Bronchial epithelial cell (primary cell): ENCODE data around the gene BLVRB. TPM values are rescaled to one million over a fixed set of nuclear protein-coding genes. Genes with fewer than 3 reads are reported as not detected.
"Not testable (repeated sequence)": the region's sequence is repeated elsewhere in the genome, so short reads cannot be mapped to it uniquely, and the experiment has no call there.

Experiments
- DNase-seq: peaks from one replicate; pipeline ENCODE4 v3.0.0-alpha.2; 2010; ENCODE audit warnings: low read depth
- FAIRE-seq: peaks from 2 replicates; lab custom pipeline; 2011; peaks lifted over from hg19 to GRCh38; lab: Jason Lieb, UNC
- H3K27me3 ChIP-seq: 2 replicates; pipeline ENCODE4 v1.5.1; 2011; ENCODE audit warnings: low read length; ENCODE audit not compliant: control insufficient read depth, insufficient read depth
- H3K36me3 ChIP-seq: 2 replicates; pipeline ENCODE4 v1.5.1; 2011; ENCODE audit warnings: low read length; ENCODE audit not compliant: control insufficient read depth, insufficient read depth
- H3K4me3 ChIP-seq: 2 replicates; pipeline ENCODE4 v1.5.1; 2011; ENCODE audit warnings: mild to moderate bottlenecking, low read depth, low read length, control low read depth
- CTCF ChIP-seq: IDR thresholded peaks from 2 replicates; pipeline ENCODE4 v1.5.1; 2011; ENCODE audit warnings: mild to moderate bottlenecking, moderate library complexity, low read length, control low read depth, inconsistent platforms; ENCODE audit not compliant: insufficient read depth, severe bottlenecking
- total RNA-seq: library from RNA; depleted of rRNA; stranded (reverse); fragments of >200 nt; gene quantifications from 2 replicates; pipeline ENCODE4 v1.2.1, GENCODE V29; 2014

The BLVRB gene
- total RNA-seq, 1 donor from 2014 or later: 682 TPM

GRCh38 chr19:40411125-40411842, 54.3 kb downstream of the BLVRB start:
- FAIRE-seq (no peak), DNase-seq (no peak)
- no peak for TF ChIP-seq CTCF
- Histone ChIP-seq H3K27me3 (no peaks in the 10 kb centered on the region), H3K36me3 (no peaks in the 10 kb centered on the region), H3K4me3 (no peak overlapping the region)

- Histone ChIP-seq H3K36me3 (no peaks in the 10 kb centered on the region), H3K4me3 (no peak overlapping the region), H3K27me3 (no peaks in the 10 kb centered on the region)
- TF ChIP-seq CTCF: no peak
- DNase-seq (no peak), FAIRE-seq (no peak)
These were observed 55.5 kb downstream of the BLVRB start for GRCh38 chr19:40410030-40410389.

GRCh38 chr19:40408598-40408925, 57.0 kb downstream of the BLVRB start:
- not testable (repeated sequence) for H3K27me3 ChIP-seq, DNase-seq, FAIRE-seq, H3K36me3 ChIP-seq, H3K4me3 ChIP-seq

GRCh38 chr19:40407714-40408597, 57.6 kb downstream of the BLVRB start:
- DNase-seq (no peak), FAIRE-seq (no peak)
- Histone ChIP-seq H3K27me3 (no peaks in the 10 kb centered on the region), H3K36me3 (no peaks in the 10 kb centered on the region), H3K4me3 (no peak overlapping the region)
- TF ChIP-seq CTCF: no peak

- H3K36me3 ChIP-seq: no peaks in the 10 kb centered on the region
- DNase-seq (peak; percentile 72), FAIRE-seq (no peak)
- H3K27me3 ChIP-seq: no peaks in the 10 kb centered on the region
- TF ChIP-seq CTCF: peak; percentile 1
- peak overlapping the region; percentile 48 for H3K4me3 ChIP-seq
These were observed 62.1 kb downstream of the BLVRB start for GRCh38 chr19:40403262-40403984.

GRCh38 chr19:40400559-40400958, 65.0 kb downstream of the BLVRB start:
- TF ChIP-seq CTCF: no peak
- H3K27me3 ChIP-seq: peaks cover 1% of the 10 kb centered on the region
- DNase-seq (no peak), FAIRE-seq (no peak)
- no peaks in the 10 kb centered on the region for H3K36me3 ChIP-seq
- no peak overlapping the region for H3K4me3 ChIP-seq
